NOMO-1 treated with DMSO at 0.1 percent for 48 hours (cell line): Measurements from ENCODE around the gene PPP2R2C.

Experiments
- DNase-seq: peaks from one replicate; lab custom pipeline; 2025; ENCODE audit not compliant: unreplicated experiment; lab: John Stamatoyannopoulos, UW

PPP2R2C gene

GRCh38 chr4:6469898-6470501, 2.4 kb downstream of the PPP2R2C start:
- DNase-seq, result no peak

GRCh38 chr4:6469144-6469543, 3.3 kb downstream of the PPP2R2C start:
- DNase-seq, result no peak

GRCh38 chr4:6468376-6468775, 4.0 kb downstream of the PPP2R2C start:
- DNase-seq, result no peak

- no peak for DNase-seq
Measured at GRCh38 chr4:6467600-6467999, 4.8 kb downstream of the PPP2R2C start.

- no peak for DNase-seq
Measured at GRCh38 chr4:6466756-6467381, 5.5 kb downstream of the PPP2R2C start.

GRCh38 chr4:6465955-6466354, 6.5 kb downstream of the PPP2R2C start:
- no peak for DNase-seq

GRCh38 chr4:6464842-6465588, 7.4 kb downstream of the PPP2R2C start:
- no peak for DNase-seq

- no peak for DNase-seq
Measured at GRCh38 chr4:6463311-6464289, 8.8 kb downstream of the PPP2R2C start.

- DNase-seq, result no peak
Measured at GRCh38 chr4:6461301-6462165, 10.9 kb downstream of the PPP2R2C start.

- no peak for DNase-seq
Measured at GRCh38 chr4:6460876-6461275, 11.5 kb downstream of the PPP2R2C start.

- no peak for DNase-seq
Measured at GRCh38 chr4:6458528-6458927, 13.9 kb downstream of the PPP2R2C start.

GRCh38 chr4:6456450-6456849, 16.0 kb downstream of the PPP2R2C start:
- no peak for DNase-seq

GRCh38 chr4:6454112-6454910, 18.1 kb downstream of the PPP2R2C start:
- no peak for DNase-seq

- no peak for DNase-seq
Measured at GRCh38 chr4:6453688-6453990, 18.8 kb downstream of the PPP2R2C start.

- no peak for DNase-seq
Measured at GRCh38 chr4:6452897-6453687, 19.3 kb downstream of the PPP2R2C start.

GRCh38 chr4:6452116-6452896, 20.1 kb downstream of the PPP2R2C start:
- DNase-seq, result no peak

- DNase-seq, result no peak
Measured at GRCh38 chr4:6451309-6451708, 21.1 kb downstream of the PPP2R2C start.

- no peak for DNase-seq
Measured at GRCh38 chr4:6450709-6451108, 21.7 kb downstream of the PPP2R2C start.
